CD14-positive monocyte (primary cell): ENCODE results near the gene FAM193A. TPM values are rescaled to one million over a fixed set of nuclear protein-coding genes. Genes with fewer than 3 reads are reported as not detected.

Source experiments
- DNase-seq, 3 donors: peaks; one replicate each; pipeline ENCODE4 v3.0.0-alpha.2; 2011 to 2022
- H2AFZ ChIP-seq: 2 replicates; pipeline ENCODE4 v1.6.0; 2012; ENCODE audit warnings: mild to moderate bottlenecking, low read depth, low read length, inconsistent platforms; ENCODE audit not compliant: insufficient read depth, poor library complexity, severe bottlenecking
- H3K27ac ChIP-seq, 2 donors: 1 replicate in 1 of 2; 2 replicates in 1 of 2; pipeline ENCODE4 v1.5.1; 2012 to 2013; ENCODE audit warnings: low read length in 2 of 2, control low read depth in 1 of 2, inconsistent platforms in 1 of 2, low read depth in 1 of 2, mild to moderate bottlenecking in 1 of 2
- H3K27me3 ChIP-seq, 2 donors: one replicate each; pipeline versions ENCODE4 v1.6.0 to v1.6.1; 2011 to 2013; ENCODE audit warnings: low read length in 2 of 2; ENCODE audit not compliant: control insufficient read depth in 2 of 2, insufficient read depth in 2 of 2
- H3K36me3 ChIP-seq, 2 donors: replicated peaks in 1 of 2; 1 replicate in 1 of 2; 2 replicates in 1 of 2; pipeline versions ENCODE4 v1.5.1 to v1.6.1; 2012 to 2013; ENCODE audit warnings: low read length in 2 of 2, control low read depth in 1 of 2, inconsistent platforms in 1 of 2, mild to moderate bottlenecking in 1 of 2; ENCODE audit not compliant: insufficient read depth in 2 of 2, control insufficient read depth in 1 of 2
- H3K4me1 ChIP-seq, 2 donors: 1 replicate in 1 of 2; 2 replicates in 1 of 2; pipeline versions ENCODE4 v1.5.1 to v1.6.1; 2012 to 2013; ENCODE audit warnings: low read length in 2 of 2, control low read depth in 1 of 2, inconsistent platforms in 1 of 2, mild to moderate bottlenecking in 1 of 2, moderate library complexity in 1 of 2; ENCODE audit not compliant: insufficient read depth in 2 of 2, control insufficient read depth in 1 of 2
- H3K4me2 ChIP-seq: replicated peaks from 2 replicates; pipeline ENCODE3; 2012; ENCODE audit warnings: low read length, moderate library complexity, mild to moderate bottlenecking; ENCODE audit not compliant: poor library complexity, severe bottlenecking; ENCODE audit errors: extremely low read depth
- H3K4me3 ChIP-seq, 3 experiments: fragments of 200-600 bp in 1 of 3; sonication (generic) in 1 of 3; replicated peaks in 1 of 3; 1 replicate in 2 of 3; 2 replicates in 1 of 3; pipeline ENCODE4 v1.5.1; 2011 to 2013; ENCODE audit warnings: low read length in 3 of 3, mild to moderate bottlenecking in 3 of 3, control low read depth in 2 of 3, low read depth in 2 of 3, inconsistent platforms in 1 of 3, moderate library complexity in 1 of 3
- H3K79me2 ChIP-seq: 2 replicates; pipeline ENCODE4 v1.6.0; 2012; ENCODE audit warnings: mild to moderate bottlenecking, control low read depth, inconsistent platforms, low read length, moderate library complexity; ENCODE audit not compliant: insufficient read depth
- H3K9ac ChIP-seq: 2 replicates; pipeline ENCODE4 v1.6.0; 2017; ENCODE audit warnings: low read length, mild to moderate bottlenecking; ENCODE audit not compliant: insufficient read depth, poor library complexity, severe bottlenecking
- H3K9me3 ChIP-seq, 2 donors: replicated peaks in 1 of 2; 1 replicate in 1 of 2; 2 replicates in 1 of 2; pipeline versions ENCODE4 v1.5.1 to v1.6.1; 2012 to 2013; ENCODE audit warnings: low read length in 2 of 2, control low read depth in 1 of 2; ENCODE audit not compliant: control insufficient read depth in 1 of 2, insufficient read depth in 1 of 2
- H4K20me1 ChIP-seq: 2 replicates; pipeline ENCODE4 v1.6.0; 2012; ENCODE audit warnings: mild to moderate bottlenecking, low read length, control low read depth, moderate library complexity; ENCODE audit not compliant: insufficient read depth
- H3K27ac Mint-ChIP-seq, 7 donors: one replicate each; pipeline ENCODE4 v1.8.0; 2020; ENCODE audit warnings: mild to moderate bottlenecking in 7 of 7, mixed read lengths in 7 of 7, moderate library complexity in 6 of 7, inconsistent platforms in 2 of 7
- H3K27me3 Mint-ChIP-seq, 3 donors: one replicate each; pipeline ENCODE4 v1.8.0; 2021 to 2022; ENCODE audit warnings: low read depth in 3 of 3, mild to moderate bottlenecking in 3 of 3, mixed read lengths in 3 of 3, moderate library complexity in 3 of 3, inconsistent platforms in 1 of 3
- H3K36me3 Mint-ChIP-seq, 2 donors: one replicate each; pipeline ENCODE4 v1.8.0; 2020; ENCODE audit warnings: mixed read lengths in 2 of 2, inconsistent platforms in 1 of 2, mild to moderate bottlenecking in 1 of 2
- H3K4me1 Mint-ChIP-seq: one replicate; pipeline ENCODE4 v1.8.0; 2020; ENCODE audit warnings: mild to moderate bottlenecking, mixed read lengths
- H3K4me3 Mint-ChIP-seq, 2 donors: one replicate each; pipeline ENCODE4 v1.8.0; 2020; ENCODE audit warnings: mild to moderate bottlenecking in 2 of 2, mixed read lengths in 2 of 2, moderate library complexity in 1 of 2
- H3K9me3 Mint-ChIP-seq, 7 donors: one replicate each; pipeline ENCODE4 v1.8.0; 2020 to 2022; ENCODE audit warnings: mixed read lengths in 7 of 7, mild to moderate bottlenecking in 6 of 7, moderate library complexity in 6 of 7, inconsistent platforms in 2 of 7
- WGBS: methylation state at CpG from one replicate; pipeline ENCODE4 v1.1.5; 2013; ENCODE audit warnings: missing lambda C conversion rate; ENCODE audit not compliant: insufficient coverage; 5-methylcytosine and 5-hydroxymethylcytosine counted together
- intact Hi-C, 2 donors: fragments of 100-400 bp; cut with micrococcal nuclease; formaldehyde crosslinking; loops; one replicate each; pipeline versions ENCODE4 v1.15.0 to v1.15.1; 2023
- polyA plus RNA-seq, 3 donors: library from polyadenylated mRNA; depleted of rRNA in 1 of 3; unstranded in 2 of 3; stranded (reverse) in 1 of 3; fragments of 300-500 nt in 2 of 3; fragments of >200 nt in 1 of 3; fragmentation: Illumina TruSeq in 2 of 3; gene quantifications; 1 replicate in 2 of 3; 2 replicates in 1 of 3; pipeline ENCODE4 v1.2.3, GENCODE V29; 2012 to 2021
- TF ChIP-seq, protein P1 (sequence below): fragments of 200-600 bp; IDR thresholded peaks from one replicate; pipeline ENCODE4 v1.8.0; 2022; ENCODE audit warnings: antibody characterized with exemption, mild to moderate bottlenecking

Gene FAM193A
- polyA plus RNA-seq, 3 donors = 0.66 to 11.8 (median 0.82) TPM

DNA sequence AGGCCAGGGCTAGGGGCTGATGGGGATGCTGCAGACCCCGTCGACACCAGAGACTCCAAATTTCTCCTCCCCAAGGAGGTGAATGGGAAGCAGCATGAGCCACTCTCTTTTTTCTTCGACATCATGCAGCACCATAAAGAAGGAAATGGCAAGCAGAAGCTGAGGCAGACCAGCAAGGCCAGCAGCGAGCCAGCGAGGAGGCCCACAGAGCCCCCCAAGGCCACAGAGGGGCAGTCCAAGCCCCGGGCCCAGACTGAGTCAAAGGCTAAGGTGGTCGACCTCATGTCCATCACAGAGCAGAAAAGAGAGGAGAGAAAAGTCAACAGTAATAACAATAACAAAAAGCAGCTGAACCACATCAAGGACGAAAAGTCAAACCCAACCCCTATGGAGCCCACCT lies 163.6 kb downstream of the FAM193A start:
- Histone ChIP-seq H3K4me1 (no peaks in the 10 kb centered on the region), H3K27ac (peak overlapping the region in 1 of 2 donors; percentile 11), H3K9ac (no peak overlapping the region), H3K4me2 (no peak overlapping the region), H4K20me1 (no peaks in the 10 kb centered on the region), H2AFZ (no peak overlapping the region), H3K79me2 (no peaks in the 10 kb centered on the region), H3K36me3 (peaks cover 91 to 97% of the 10 kb centered on the region in 2 donors), H3K27me3 (no peaks in the 10 kb centered on the region), H3K4me3 (no peak overlapping the region), H3K9me3 (no peaks in the 10 kb centered on the region)
- WGBS = 100% methylated on average over 5 of the region's 8 CpGs
- intact Hi-C loops = no loop called here
- DNase-seq = no peak
- Mint-ChIP-seq H3K4me1 (no peaks in the 10 kb centered on the region), H3K27me3 (no peaks in the 10 kb centered on the region), H3K36me3 (peaks cover 88 to 97% of the 10 kb centered on the region in 2 donors), H3K9me3 (no peaks in the 10 kb centered on the region), H3K27ac (peak overlapping the region in 1 of 7 donors; percentile 5), H3K4me3 (no peak overlapping the region)
- TF ChIP-seq, protein P1, sequence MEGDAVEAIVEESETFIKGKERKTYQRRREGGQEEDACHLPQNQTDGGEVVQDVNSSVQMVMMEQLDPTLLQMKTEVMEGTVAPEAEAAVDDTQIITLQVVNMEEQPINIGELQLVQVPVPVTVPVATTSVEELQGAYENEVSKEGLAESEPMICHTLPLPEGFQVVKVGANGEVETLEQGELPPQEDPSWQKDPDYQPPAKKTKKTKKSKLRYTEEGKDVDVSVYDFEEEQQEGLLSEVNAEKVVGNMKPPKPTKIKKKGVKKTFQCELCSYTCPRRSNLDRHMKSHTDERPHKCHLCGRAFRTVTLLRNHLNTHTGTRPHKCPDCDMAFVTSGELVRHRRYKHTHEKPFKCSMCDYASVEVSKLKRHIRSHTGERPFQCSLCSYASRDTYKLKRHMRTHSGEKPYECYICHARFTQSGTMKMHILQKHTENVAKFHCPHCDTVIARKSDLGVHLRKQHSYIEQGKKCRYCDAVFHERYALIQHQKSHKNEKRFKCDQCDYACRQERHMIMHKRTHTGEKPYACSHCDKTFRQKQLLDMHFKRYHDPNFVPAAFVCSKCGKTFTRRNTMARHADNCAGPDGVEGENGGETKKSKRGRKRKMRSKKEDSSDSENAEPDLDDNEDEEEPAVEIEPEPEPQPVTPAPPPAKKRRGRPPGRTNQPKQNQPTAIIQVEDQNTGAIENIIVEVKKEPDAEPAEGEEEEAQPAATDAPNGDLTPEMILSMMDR = no peak

DNA sequence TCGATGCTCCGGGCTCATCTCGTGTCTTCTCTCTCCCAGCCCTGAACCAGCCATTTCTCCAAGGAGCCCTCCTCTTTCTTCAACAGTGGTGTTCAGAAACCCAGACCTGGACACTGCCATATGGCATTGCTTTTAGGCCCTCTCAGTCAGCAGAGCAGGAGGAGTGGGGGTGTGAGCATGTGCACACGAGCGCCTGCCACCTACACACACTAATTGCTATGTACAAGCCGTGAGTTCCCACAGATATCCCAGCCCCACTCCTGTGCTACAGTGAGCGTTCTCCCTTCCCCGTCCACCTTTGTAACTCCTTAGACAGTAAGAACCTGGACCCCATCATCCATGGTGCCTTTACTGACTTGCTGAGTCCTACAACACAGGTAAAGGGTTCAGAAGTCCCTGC lies 165.9 kb downstream of the FAM193A start:
- H3K9ac ChIP-seq = no peak overlapping the region
- H3K4me1 ChIP-seq = no peaks in the 10 kb centered on the region
- Mint-ChIP-seq H3K9me3 (no peaks in the 10 kb centered on the region), H3K4me3 (no peak overlapping the region), H3K27me3 (no peaks in the 10 kb centered on the region), H3K36me3 (peaks cover 77 to 91% of the 10 kb centered on the region in 2 donors), H3K27ac (no peak overlapping the region), H3K4me1 (no peaks in the 10 kb centered on the region)
- no peak for DNase-seq
- H3K36me3 ChIP-seq = peaks cover 79 to 95% of the 10 kb centered on the region in 2 donors
- H3K27ac ChIP-seq = no peak overlapping the region
- no peak overlapping the region for H2AFZ ChIP-seq
- no peak overlapping the region for H3K4me3 ChIP-seq
- H3K79me2 ChIP-seq = no peaks in the 10 kb centered on the region
- H3K27me3 ChIP-seq = no peaks in the 10 kb centered on the region
- TF ChIP-seq, protein P1 = no peak
- intact Hi-C loops = no loop called here
- WGBS = 100% methylated on average over 3 of the region's 8 CpGs
- no peaks in the 10 kb centered on the region for H3K9me3 ChIP-seq
- no peak overlapping the region for H3K4me2 ChIP-seq
- no peaks in the 10 kb centered on the region for H4K20me1 ChIP-seq
